Common myeloid progenitor, CD34-positive (primary cell): ENCODE results near the gene OTOP3.

Source experiments
- CTCF ChIA-PET: fragments of 350-600 bp; sonication (Branson Sonifier 250); formaldehyde crosslinking; loops from one replicate; lab custom pipeline; 2021; ENCODE audit warnings: antibody characterized with exemption; lab: Charles Lee
- POLR2A ChIA-PET: fragments of 350-600 bp; sonication (Branson Sonifier 250); formaldehyde crosslinking; loops from one replicate; lab custom pipeline; 2021; ENCODE audit warnings: antibody characterized with exemption; lab: Charles Lee
- DNase-seq, 3 donors: peaks; one replicate each; pipeline versions ENCODE4 v3.0.0 to v3.0.0-alpha.2; 2013
- H3K27ac ChIP-seq, 2 experiments: 1 replicate in 1 of 2; 2 replicates in 1 of 2; pipeline ENCODE4 v1.7.0; 2013; ENCODE audit warnings: inconsistent platforms in 2 of 2, low read length in 2 of 2, mild to moderate bottlenecking in 2 of 2, low read depth in 1 of 2, moderate library complexity in 1 of 2; ENCODE audit not compliant: severe bottlenecking in 2 of 2, insufficient read depth in 1 of 2, poor library complexity in 1 of 2
- H3K27me3 ChIP-seq, 5 experiments: replicated peaks in 2 of 5; 1 replicate in 3 of 5; 2 replicates in 2 of 5; pipeline versions ENCODE4 v1.6.1 to v1.7.0; 2013; ENCODE audit warnings: low read length in 4 of 5, mild to moderate bottlenecking in 2 of 5, moderate library complexity in 2 of 5, inconsistent platforms in 1 of 5; ENCODE audit not compliant: insufficient read depth in 5 of 5, control insufficient read depth in 4 of 5
- H3K36me3 ChIP-seq, 4 experiments: 1 replicate in 2 of 4; 2 replicates in 2 of 4; pipeline versions ENCODE4 v1.6.1 to v1.7.0; 2013; ENCODE audit warnings: low read length in 3 of 4, control low read depth in 1 of 4, mild to moderate bottlenecking in 1 of 4; ENCODE audit not compliant: control insufficient read depth in 4 of 4, insufficient read depth in 4 of 4
- H3K4me1 ChIP-seq, 4 experiments: 1 replicate in 3 of 4; 2 replicates in 1 of 4; pipeline versions ENCODE4 v1.6.1 to v1.7.1; 2013; ENCODE audit warnings: low read length in 3 of 4, mild to moderate bottlenecking in 3 of 4, control low read depth in 1 of 4, inconsistent platforms in 1 of 4, moderate library complexity in 1 of 4; ENCODE audit not compliant: control insufficient read depth in 4 of 4, insufficient read depth in 4 of 4; ENCODE audit errors: control extremely low read depth in 1 of 4
- H3K4me3 ChIP-seq, 7 experiments: 1 replicate in 4 of 7; 2 replicates in 3 of 7; pipeline versions ENCODE4 v1.5.1 to v1.7.0; 2013; ENCODE audit warnings: mild to moderate bottlenecking in 7 of 7, low read length in 6 of 7, moderate library complexity in 6 of 7, inconsistent platforms in 2 of 7, low read depth in 2 of 7, control low read depth in 1 of 7; ENCODE audit not compliant: insufficient read depth in 4 of 7, control insufficient read depth in 1 of 7; ENCODE audit errors: extremely low read depth in 1 of 7
- H3K9me3 ChIP-seq, 5 experiments: 1 replicate in 4 of 5; 2 replicates in 1 of 5; pipeline versions ENCODE4 v1.6.1 to v1.7.1; 2013; ENCODE audit warnings: low read length in 4 of 5, mild to moderate bottlenecking in 2 of 5, inconsistent platforms in 1 of 5, low read depth in 1 of 5, moderate library complexity in 1 of 5; ENCODE audit not compliant: control insufficient read depth in 4 of 5, insufficient read depth in 2 of 5; ENCODE audit errors: control extremely low read depth in 1 of 5
- WGBS: methylation state at CpG from one replicate; pipeline ENCODE4 v1.1.5; 2013; ENCODE audit not compliant: insufficient coverage; 5-methylcytosine and 5-hydroxymethylcytosine counted together

OTOP3 gene

DNA sequence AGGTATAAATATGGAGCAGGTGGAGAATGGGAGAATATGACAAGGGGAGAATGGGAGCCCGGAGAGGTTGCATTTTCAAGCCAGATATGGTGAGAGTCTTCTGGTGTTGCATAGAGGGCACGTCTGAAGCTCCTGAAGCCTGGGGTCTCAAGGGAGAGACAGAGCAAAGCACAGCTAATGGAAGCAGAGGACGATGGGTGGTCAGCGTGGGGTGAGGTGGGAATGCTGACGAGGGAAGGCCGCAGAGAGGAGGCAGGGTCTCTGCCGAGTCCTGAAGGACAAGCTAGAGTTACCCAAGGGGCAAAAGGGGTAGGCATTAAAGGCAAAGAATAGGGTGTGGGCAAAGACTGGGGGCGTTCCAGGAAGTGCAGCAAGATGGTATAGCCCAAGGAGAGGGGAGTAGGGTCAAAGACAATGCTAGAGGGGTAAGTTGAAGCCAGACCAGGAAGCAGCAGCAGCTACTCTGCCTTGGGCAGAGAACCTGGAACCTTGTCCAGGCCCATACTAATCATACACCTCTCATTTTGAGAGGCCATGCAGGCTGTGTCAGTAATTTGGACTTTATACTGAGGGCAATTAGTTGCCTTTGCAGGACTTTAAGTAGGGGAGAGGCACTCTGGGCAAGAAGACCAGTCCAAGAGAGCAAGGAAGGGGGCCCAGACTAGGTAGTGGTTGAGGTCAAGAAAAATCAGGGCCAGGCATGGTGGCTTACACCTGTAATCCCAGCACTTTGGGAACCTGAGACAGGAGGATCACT lies 2.7 kb downstream of the OTOP3 start:
- Histone ChIP-seq H3K36me3 (no peaks in the 10 kb centered on the region), H3K27me3 (peaks cover 2 to 76% (median 34%) of the 10 kb centered on the region in 5 experiments), H3K4me3 (no peak overlapping the region), H3K9me3 (no peaks in the 10 kb centered on the region), H3K27ac (no peak overlapping the region), H3K4me1 (peaks cover 0 to 9% (median 4%) of the 10 kb centered on the region in 4 experiments)
- ChIA-PET CTCF (interaction anchor here (1.0 to 3.3 kb wide), 7 partner anchors 10 to 23 kb away, joined by 3 to 10 read pairs (median 5); partner anchors contain the start of gene OTOP2), POLR2A (no interaction called here)
- WGBS, result 87% methylated on average over 8 of the region's 8 CpGs
- no peak for DNase-seq

DNA sequence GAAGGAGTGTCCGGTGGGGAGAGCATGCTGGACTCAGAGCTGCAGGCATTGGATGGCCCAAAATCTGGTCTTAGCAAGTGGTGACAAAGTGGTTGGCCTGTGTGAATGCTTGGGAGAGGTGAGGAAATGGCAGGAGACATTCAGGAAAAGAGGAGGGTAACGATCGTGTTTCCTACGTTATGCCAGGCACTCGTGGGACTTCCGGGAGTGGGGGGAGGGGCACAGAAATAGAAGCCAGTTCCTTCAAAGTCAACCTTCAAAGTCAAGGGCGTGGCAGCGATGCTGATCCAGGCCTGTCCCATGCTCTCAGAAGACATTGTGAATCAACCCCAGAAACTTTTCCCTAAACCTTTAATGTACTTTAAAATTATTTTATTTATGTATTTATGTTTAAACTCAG lies 3.8 kb downstream of the OTOP3 start:
- POLR2A ChIA-PET, result interaction anchor here (0.7 kb wide), 1 partner anchor 53 kb away, joined by 5 read pairs; no protein-coding TSS in a partner anchor
- H3K27me3 ChIP-seq, result peaks cover 2 to 73% (median 32%) of the 10 kb centered on the region in 5 experiments

GRCh38 chr17:74941128-74941725 lies 5.5 kb downstream of the OTOP3 start:
- peaks cover 2 to 59% (median 31%) of the 10 kb centered on the region in 5 experiments for H3K27me3 ChIP-seq
- no peak for DNase-seq
- H3K27ac ChIP-seq, result no peak overlapping the region
- H3K4me1 ChIP-seq, result peaks cover 0 to 3% (median 1%) of the 10 kb centered on the region in 4 experiments
- POLR2A ChIA-PET, result no interaction called here
- no peaks in the 10 kb centered on the region for H3K36me3 ChIP-seq
- CTCF ChIA-PET, result interaction anchor here (1.3 kb wide), 1 partner anchor 15 kb away, joined by 3 read pairs; no protein-coding TSS in a partner anchor
- no peaks in the 10 kb centered on the region for H3K9me3 ChIP-seq
- 82% methylated on average over 12 of the region's 21 CpGs for WGBS
- no peak overlapping the region for H3K4me3 ChIP-seq

More for the DNA sequence above, 3.8 kb downstream of the OTOP3 start:
- no peaks in the 10 kb centered on the region for H3K36me3 ChIP-seq
- H3K4me3 ChIP-seq, result no peak overlapping the region
- peaks cover 0 to 9% (median 4%) of the 10 kb centered on the region in 4 experiments for H3K4me1 ChIP-seq
- WGBS, result 48% methylated on average over 6 of the region's 8 CpGs
- CTCF ChIA-PET, result interaction anchor here (1.0 to 3.3 kb wide), 3 partner anchors 9 to 22 kb away, joined by 3 to 10 read pairs (median 10); no protein-coding TSS in a partner anchor
- no peak for DNase-seq
- H3K9me3 ChIP-seq, result no peaks in the 10 kb centered on the region
- H3K27ac ChIP-seq, result no peak overlapping the region

DNA sequence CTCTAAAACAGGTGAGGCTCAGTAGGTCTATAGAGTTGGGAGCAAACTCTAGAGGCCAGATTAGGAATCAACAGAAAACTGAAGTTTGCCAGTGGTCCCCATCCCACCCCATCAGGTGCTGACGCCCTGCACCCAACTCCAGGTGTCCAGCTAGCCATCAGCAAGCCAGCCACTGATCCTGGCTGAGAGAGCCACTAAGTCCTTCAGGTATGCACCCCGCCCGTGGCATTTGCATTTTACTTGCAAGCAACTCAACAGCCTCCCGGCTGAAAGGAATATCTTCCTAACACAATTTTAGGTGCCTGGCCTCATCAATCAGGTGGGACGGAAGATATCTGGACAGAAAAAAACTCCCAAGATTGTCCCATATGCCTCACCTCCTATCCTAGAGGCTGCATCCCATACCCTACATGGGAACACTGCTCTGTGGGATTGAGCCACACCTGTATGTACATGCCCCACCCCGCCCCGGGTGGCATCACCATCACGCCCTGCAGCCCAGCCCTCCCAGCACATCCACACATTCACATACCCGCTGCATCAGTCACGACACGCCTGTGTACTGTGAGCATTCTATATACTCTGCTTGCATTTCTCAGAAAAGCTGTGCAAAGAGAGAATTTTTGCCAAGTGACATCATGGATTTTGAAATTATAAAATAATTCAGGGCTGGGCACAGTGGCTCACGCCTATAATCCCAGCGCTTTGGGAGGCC lies 8.3 kb downstream of the OTOP3 start:
- no peaks in the 10 kb centered on the region for H3K9me3 ChIP-seq
- no peak overlapping the region for H3K27ac ChIP-seq
- H3K4me1 ChIP-seq, result no peaks in the 10 kb centered on the region
- DNase-seq, result no peak
- peaks cover 2 to 32% (median 24%) of the 10 kb centered on the region in 5 experiments for H3K27me3 ChIP-seq
- no peaks in the 10 kb centered on the region for H3K36me3 ChIP-seq
- H3K4me3 ChIP-seq, result no peak overlapping the region
- POLR2A ChIA-PET, result no interaction called here
- CTCF ChIA-PET, result interaction anchor here (0.8 to 1.7 kb wide), 2 partner anchors 13 to 21 kb away, joined by 4 to 6 read pairs; partner anchors contain the start of genes OTOP2 and USH1G
- 86% methylated on average over 5 of the region's 13 CpGs for WGBS

DNA sequence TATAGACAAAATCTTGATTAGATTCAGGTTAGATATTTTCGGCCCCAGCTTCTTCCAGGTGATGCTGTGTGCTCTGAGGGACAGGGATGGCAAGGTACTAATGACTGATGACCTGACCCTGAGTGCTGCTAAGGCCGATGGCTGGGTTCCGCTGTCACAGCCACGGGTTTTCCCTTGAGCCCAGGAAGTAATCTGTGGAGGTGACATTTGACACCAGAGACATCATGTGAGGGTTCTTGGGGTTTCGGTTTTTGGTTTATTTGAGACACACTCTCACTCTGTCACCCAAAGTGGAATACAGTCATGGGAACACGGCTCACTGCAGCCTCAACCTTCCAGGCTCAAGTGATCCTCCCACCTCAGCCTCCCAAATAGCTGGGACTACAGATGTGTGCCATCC lies 9.8 kb downstream of the OTOP3 start:
- no peak overlapping the region for H3K4me3 ChIP-seq
- WGBS, result 64% methylated on average over 5 of the region's 6 CpGs
- no peaks in the 10 kb centered on the region for H3K36me3 ChIP-seq
- H3K27ac ChIP-seq, result no peak overlapping the region
- ChIA-PET POLR2A (no interaction called here), CTCF (interaction anchor here (0.9 kb wide), 1 partner anchor 17 kb away, joined by 3 read pairs; no protein-coding TSS in a partner anchor)
- H3K27me3 ChIP-seq, result peaks cover 2 to 28% (median 20%) of the 10 kb centered on the region in 5 experiments
- no peaks in the 10 kb centered on the region for H3K4me1 ChIP-seq
- DNase-seq, result no peak
- H3K9me3 ChIP-seq, result no peaks in the 10 kb centered on the region

DNA sequence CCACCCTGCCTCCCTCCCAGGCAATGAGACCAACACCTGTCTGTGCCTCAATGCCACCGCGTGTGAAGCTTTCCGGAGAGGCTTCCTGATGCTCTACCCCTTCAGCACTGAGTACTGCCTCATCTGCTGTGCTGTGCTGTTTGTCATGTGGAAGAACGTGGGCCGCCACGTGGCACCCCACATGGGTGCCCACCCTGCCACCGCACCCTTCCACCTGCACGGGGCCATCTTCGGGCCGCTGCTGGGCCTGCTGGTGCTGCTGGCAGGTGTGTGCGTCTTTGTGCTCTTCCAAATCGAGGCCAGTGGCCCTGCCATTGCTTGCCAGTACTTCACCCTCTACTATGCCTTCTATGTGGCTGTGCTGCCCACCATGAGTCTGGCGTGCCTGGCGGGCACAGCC lies 10.9 kb downstream of the OTOP3 start:
- Histone ChIP-seq H3K36me3 (no peaks in the 10 kb centered on the region), H3K9me3 (no peaks in the 10 kb centered on the region), H3K4me1 (no peaks in the 10 kb centered on the region), H3K27me3 (peaks cover 2 to 21% (median 14%) of the 10 kb centered on the region in 5 experiments), H3K27ac (no peak overlapping the region), H3K4me3 (no peak overlapping the region)
- no peak for DNase-seq
- ChIA-PET POLR2A (no interaction called here), CTCF (interaction anchor here (0.8 to 1.7 kb wide), 4 partner anchors 9 to 21 kb away, joined by 3 to 4 read pairs (median 3); no protein-coding TSS in a partner anchor)
- 95% methylated on average over 12 of the region's 14 CpGs for WGBS
